ACC112 (cell line): Measurements from ENCODE around the gene TMEM219.

ENCODE experiments used
- H2AFZ ChIP-seq: fragments of 200-600 bp; sonication (generic); one replicate; pipeline ENCODE4 v1.6.0; 2017; ENCODE audit warnings: antibody characterized with exemption, low read length; ENCODE audit not compliant: unreplicated experiment
- H3K27ac ChIP-seq: fragments of 200-600 bp; sonication (generic); 2 replicates; pipeline ENCODE4 v1.5.1; 2014; ENCODE audit warnings: low read depth, mild to moderate bottlenecking, antibody characterized with exemption, low read length, moderate library complexity
- H3K27me3 ChIP-seq: fragments of 200-600 bp; sonication (generic); 2 replicates; pipeline ENCODE4 v1.6.1; 2014; ENCODE audit warnings: mild to moderate bottlenecking, antibody characterized with exemption, low read length, moderate library complexity, mixed read lengths; ENCODE audit not compliant: insufficient read depth
- H3K36me3 ChIP-seq: fragments of 200-600 bp; sonication (generic); 2 replicates; pipeline ENCODE4 v1.6.1; 2016; ENCODE audit warnings: mild to moderate bottlenecking, antibody characterized with exemption, low read length, moderate library complexity, mixed read lengths; ENCODE audit not compliant: insufficient read depth
- H3K4me1 ChIP-seq: fragments of 200-600 bp; sonication (generic); one replicate; pipeline ENCODE4 v1.6.1; 2016; ENCODE audit warnings: low read length, mixed read lengths; ENCODE audit not compliant: insufficient read depth, unreplicated experiment, control insufficient read depth
- H3K4me3 ChIP-seq: fragments of 200-600 bp; sonication (generic); 2 replicates; pipeline ENCODE4 v1.5.1; 2014; ENCODE audit warnings: mild to moderate bottlenecking, low read depth, low read length
- H3K79me2 ChIP-seq: fragments of 200-600 bp; sonication (generic); one replicate; pipeline ENCODE4 v1.6.0; 2016; ENCODE audit warnings: low read length; ENCODE audit not compliant: control insufficient read depth, unreplicated experiment, insufficient read depth

The TMEM219 gene

GRCh38 chr16:29972992-29973383 is 11.1 kb downstream of the TMEM219 start:
- Histone ChIP-seq H2AFZ (peak overlapping the region; percentile 47), H3K4me3 (no peak overlapping the region), H3K79me2 (peaks cover 43% of the 10 kb centered on the region), H3K36me3 (peaks cover 8% of the 10 kb centered on the region; the same call in 1 of the 2 replicates), H3K27me3 (no peaks in the 10 kb centered on the region), H3K27ac (no peak overlapping the region), H3K4me1 (peaks cover 23% of the 10 kb centered on the region)

- Histone ChIP-seq H3K27ac (peak within 1 kb of the TSS; percentile 36), H2AFZ (peak within 1 kb of the TSS; percentile 47)
These were observed 11.7 kb downstream of the TMEM219 start, which contains the start of gene TAOK2 for GRCh38 chr16:29973384-29974246. TAOK2 (plus strand) TSS chr16:29973868; CDS start chr16:29977773, 3,905 bp downstream.

GRCh38 chr16:29974291-29975133 is 12.6 kb downstream of the TMEM219 start:
- Histone ChIP-seq H3K27ac (peak overlapping the region; percentile 36), H2AFZ (peak overlapping the region; percentile 44), H3K4me3 (peak overlapping the region; percentile 88)

More at GRCh38 chr16:29973384-29974246, 11.7 kb downstream of the TMEM219 start, which contains the start of gene TAOK2:
- Histone ChIP-seq H3K27me3 (no peaks in the 10 kb centered on the region), H3K4me1 (peaks cover 23% of the 10 kb centered on the region), H3K36me3 (peaks cover 3% of the 10 kb centered on the region; the same call in 1 of the 2 replicates), H3K4me3 (peak within 1 kb of the TSS; percentile 88), H3K79me2 (peaks cover 48% of the 10 kb centered on the region)

GRCh38 chr16:29975134-29975538 is 13.3 kb downstream of the TMEM219 start:
- peaks cover 58% of the 10 kb centered on the region for H3K79me2 ChIP-seq
- H3K27ac ChIP-seq = no peak overlapping the region

More at GRCh38 chr16:29974291-29975133, 12.6 kb downstream of the TMEM219 start:
- Histone ChIP-seq H3K4me1 (peaks cover 23% of the 10 kb centered on the region), H3K79me2 (peaks cover 56% of the 10 kb centered on the region), H3K36me3 (peaks cover 5% of the 10 kb centered on the region; the same call in 1 of the 2 replicates), H3K27me3 (no peaks in the 10 kb centered on the region)

GRCh38 chr16:29975811-29976511 is 14.1 kb downstream of the TMEM219 start:
- H3K4me3 ChIP-seq = peak overlapping the region; percentile 88
- H3K36me3 ChIP-seq = peaks cover 17% of the 10 kb centered on the region
- no peak overlapping the region for H2AFZ ChIP-seq
- peaks cover 23% of the 10 kb centered on the region for H3K4me1 ChIP-seq
- H3K27me3 ChIP-seq = no peaks in the 10 kb centered on the region
- H3K27ac ChIP-seq = no peak overlapping the region
- H3K79me2 ChIP-seq = peaks cover 58% of the 10 kb centered on the region

More at GRCh38 chr16:29975134-29975538, 13.3 kb downstream of the TMEM219 start:
- H3K36me3 ChIP-seq = peaks cover 11% of the 10 kb centered on the region; the same call in 1 of the 2 replicates
- peak overlapping the region; percentile 88 for H3K4me3 ChIP-seq
- no peaks in the 10 kb centered on the region for H3K27me3 ChIP-seq
- no peak overlapping the region for H2AFZ ChIP-seq
- peaks cover 23% of the 10 kb centered on the region for H3K4me1 ChIP-seq

GRCh38 chr16:29977063-29977825 is 15.4 kb downstream of the TMEM219 start:
- Histone ChIP-seq H2AFZ (no peak overlapping the region), H3K79me2 (peaks cover 58% of the 10 kb centered on the region), H3K27me3 (no peaks in the 10 kb centered on the region), H3K27ac (no peak overlapping the region), H3K36me3 (peaks cover 27% of the 10 kb centered on the region), H3K4me3 (peak overlapping the region; percentile 88), H3K4me1 (peaks cover 23% of the 10 kb centered on the region)

- H3K79me2 ChIP-seq = peaks cover 58% of the 10 kb centered on the region
These were observed 16.2 kb downstream of the TMEM219 start for GRCh38 chr16:29978081-29978480.

GRCh38 chr16:29978564-29979270 is 16.8 kb downstream of the TMEM219 start:
- Histone ChIP-seq H3K27me3 (no peaks in the 10 kb centered on the region), H2AFZ (no peak overlapping the region), H3K4me3 (no peak overlapping the region), H3K4me1 (peaks cover 23% of the 10 kb centered on the region), H3K27ac (no peak overlapping the region), H3K36me3 (peaks cover 38% of the 10 kb centered on the region), H3K79me2 (peaks cover 58% of the 10 kb centered on the region)

More at GRCh38 chr16:29978081-29978480, 16.2 kb downstream of the TMEM219 start:
- H3K27ac ChIP-seq = no peak overlapping the region
- no peaks in the 10 kb centered on the region for H3K27me3 ChIP-seq
- no peak overlapping the region for H3K4me3 ChIP-seq
- no peak overlapping the region for H2AFZ ChIP-seq
- H3K4me1 ChIP-seq = peaks cover 23% of the 10 kb centered on the region
- peaks cover 34% of the 10 kb centered on the region for H3K36me3 ChIP-seq
